K562 (cell line): ENCODE measurements around the gene GRIK1. TPM values are rescaled to one million over a fixed set of nuclear protein-coding genes. Genes with fewer than 3 reads are reported as not detected.

ENCODE experiments used
- ATAC-seq: fragments of 200-7000 bp; cut with Tn5 transposase; 3 replicates; pipeline ENCODE4 v1.9.1; 2020; ENCODE audit warnings: moderate library complexity
- BruUV-seq: library from RNA; stranded (reverse); fragments of 400-500 nt; replicated peaks from 2 replicates; lab custom pipeline; 2021; lab: Mats Ljungman, UMichigan
- CTCF ChIA-PET: fragments of 300-600 bp; formaldehyde crosslinking; extraction: SDS; loops from one replicate; lab custom pipeline; 2021; ENCODE audit warnings: low intra/inter-chr PET ratio; lab: Yijun Ruan, JAX
- POLR2A ChIA-PET: fragments of 300-600, 350-650 bp; sonication (Branson Sonifier 250); formaldehyde crosslinking; extraction: SDS; loops from one replicate; lab custom pipeline; 2021; ENCODE audit warnings: antibody characterized with exemption, inconsistent platforms; lab: Yijun Ruan, JAX
- DNase-seq, 4 experiments: peaks; one replicate each; pipeline versions ENCODE4 v3.0.0 to v3.0.0-alpha.2; 2011 to 2018; ENCODE audit warnings: low spot score in 3 of 4, mixed read lengths in 3 of 4; ENCODE audit errors: extremely low read depth in 1 of 4
- FAIRE-seq: peaks from 2 replicates; lab custom pipeline; 2011; peaks lifted over from hg19 to GRCh38; lab: Jason Lieb, UNC
- H2AFZ ChIP-seq: 2 replicates; pipeline ENCODE4 v1.6.0; 2011; ENCODE audit warnings: low read depth, low read length, control low read depth, inconsistent platforms
- H3K27ac ChIP-seq: fragments of 200-600 bp; 3 replicates; pipeline ENCODE4 v1.8.0; 2011; ENCODE audit warnings: low read depth, mild to moderate bottlenecking, control low read depth, inconsistent platforms, low read length, moderate library complexity, mixed read lengths; ENCODE audit errors: extremely low read depth
- H3K27me3 ChIP-seq, 2 experiments: fragments of 300-600 bp in 1 of 2; 2 replicates in 1 of 2; 3 replicates in 1 of 2; pipeline versions ENCODE4 v1.6.0 to v1.8.0; 2011; ENCODE audit warnings: inconsistent platforms in 2 of 2, low read length in 2 of 2, mild to moderate bottlenecking in 1 of 2, mixed read lengths in 1 of 2, moderate library complexity in 1 of 2; ENCODE audit not compliant: control insufficient read depth in 2 of 2, insufficient read depth in 2 of 2
- H3K36me3 ChIP-seq: fragments of 300-600 bp; 3 replicates; pipeline ENCODE4 v1.8.0; 2011; ENCODE audit warnings: mild to moderate bottlenecking, low read length, inconsistent platforms; ENCODE audit not compliant: control insufficient read depth, insufficient read depth
- H3K4me1 ChIP-seq, 2 experiments: fragments of 200-600 bp in 1 of 2; replicated peaks in 1 of 2; 2 replicates in 1 of 2; 3 replicates in 1 of 2; pipeline versions ENCODE4 v1.5.1 to v1.8.0; 2011; ENCODE audit warnings: inconsistent platforms in 2 of 2, low read length in 2 of 2, mild to moderate bottlenecking in 1 of 2, mixed read lengths in 1 of 2, moderate library complexity in 1 of 2; ENCODE audit not compliant: control insufficient read depth in 2 of 2, insufficient read depth in 2 of 2
- H3K4me2 ChIP-seq: 2 replicates; pipeline ENCODE4 v1.6.1; 2011; ENCODE audit warnings: low read length, control low read depth, inconsistent platforms, mixed read lengths; ENCODE audit not compliant: insufficient read depth
- H3K4me3 ChIP-seq: fragments of 200-600 bp; sonication (generic), shearing (Covaris generic); 2 replicates; pipeline ENCODE4 v1.5.1; 2016; ENCODE audit warnings: control low read depth, inconsistent platforms
- H3K79me2 ChIP-seq: fragments of 200-600 bp; 3 replicates; pipeline ENCODE4 v1.8.0; 2011; ENCODE audit warnings: low read length, inconsistent platforms; ENCODE audit not compliant: control insufficient read depth, insufficient read depth
- H3K9ac ChIP-seq, 2 experiments: 2 replicates each; pipeline versions ENCODE4 v1.6.0 to v1.6.1; 2011; ENCODE audit warnings: low read depth in 2 of 2, low read length in 2 of 2, control low read depth in 1 of 2, inconsistent platforms in 1 of 2, mild to moderate bottlenecking in 1 of 2, mixed read lengths in 1 of 2; ENCODE audit not compliant: insufficient read depth in 1 of 2
- H3K9me1 ChIP-seq: one replicate; pipeline ENCODE4 v1.6.0; 2011; ENCODE audit warnings: inconsistent platforms, mild to moderate bottlenecking, low read length, moderate library complexity; ENCODE audit not compliant: control insufficient read depth, insufficient read depth
- H3K9me3 ChIP-seq: replicated peaks from 2 replicates; pipeline ENCODE4 v1.5.1; 2011; ENCODE audit warnings: low read depth, low read length, inconsistent platforms; ENCODE audit not compliant: control insufficient read depth, insufficient read depth
- H4K20me1 ChIP-seq: replicated peaks from 2 replicates; pipeline ENCODE4 v1.6.1; 2011; ENCODE audit warnings: low read length, inconsistent platforms, mixed read lengths; ENCODE audit not compliant: control insufficient read depth, insufficient read depth
- C11orf30 ChIP-seq: fragments of 450-650 bp; IDR thresholded peaks from 2 replicates; pipeline ENCODE4 v1.6.1; 2016; ENCODE audit warnings: low read depth, mild to moderate bottlenecking
- EWSR1 ChIP-seq: fragments of 450-650 bp; IDR thresholded peaks from 2 replicates; pipeline ENCODE4 v1.6.1; 2018; ENCODE audit warnings: borderline replicate concordance, mild to moderate bottlenecking, low read depth, moderate library complexity; ENCODE audit not compliant: partially characterized antibody
- FOXJ3 ChIP-seq: sonication (generic); formaldehyde crosslinking; IDR thresholded peaks from 2 replicates; pipeline ENCODE4 v1.4.0; 2020; ENCODE audit warnings: mild to moderate bottlenecking, missing genetic modification reagents
- ILK ChIP-seq: fragments of 450-650 bp; IDR thresholded peaks from 2 replicates; pipeline ENCODE4 v1.6.1; 2016; ENCODE audit warnings: missing genetic modification characterization, low read depth, mild to moderate bottlenecking, missing compliant biosample characterization, moderate library complexity, borderline replicate concordance
- KLF1 ChIP-seq: fragments of 450-650 bp; IDR thresholded peaks from 2 replicates; pipeline ENCODE4 v1.6.1; 2016; ENCODE audit warnings: missing genetic modification characterization, missing compliant biosample characterization
- MTF1 ChIP-seq: fragments of 250-450 bp; sonication (Bioruptor Pico); IDR thresholded peaks from 2 replicates; pipeline ENCODE4 v1.9.0; 2021; ENCODE audit warnings: moderate library complexity, mild to moderate bottlenecking, inconsistent platforms, borderline replicate concordance
- NKRF ChIP-seq: fragments of 450-650 bp; IDR thresholded peaks from 2 replicates; pipeline ENCODE4 v1.6.1; 2016; ENCODE audit warnings: borderline replicate concordance
- POLR2AphosphoS2 ChIP-seq: IDR thresholded peaks from 2 replicates; pipeline ENCODE4 v1.6.1; 2012; ENCODE audit warnings: low read length, improper control_type of control experiment
- STAT5A ChIP-seq: IDR thresholded peaks from 2 replicates; pipeline ENCODE4 v1.6.1; 2012; ENCODE audit warnings: low read length, inconsistent platforms, borderline replicate concordance
- TOE1 ChIP-seq, 2 experiments: fragments of 450-650 bp in 1 of 2; sonication (generic) in 1 of 2; formaldehyde crosslinking in 1 of 2; IDR thresholded peaks; 2 replicates each; pipeline versions ENCODE4 v1.7.1 to v1.8.0; 2016 to 2022; ENCODE audit warnings: borderline replicate concordance in 2 of 2, mild to moderate bottlenecking in 2 of 2, antibody characterized with exemption in 1 of 2, inconsistent platforms in 1 of 2, low read depth in 1 of 2, missing genetic modification reagents in 1 of 2, moderate library complexity in 1 of 2
- ZNF274 ChIP-seq: IDR thresholded peaks from 2 replicates; pipeline ENCODE4 v1.6.1; 2011; ENCODE audit warnings: low read depth, mild to moderate bottlenecking, low read length, moderate library complexity, borderline replicate concordance
- ZNF277 ChIP-seq: fragments of 250-450 bp; sonication (Bioruptor Pico); IDR thresholded peaks from 2 replicates; pipeline ENCODE4 v1.8.0; 2022; ENCODE audit warnings: inconsistent platforms, mild to moderate bottlenecking, moderate library complexity, borderline replicate concordance
- ZNF436 ChIP-seq: fragments of 250-450, 450-650 bp; sonication (Bioruptor Pico); formaldehyde crosslinking; IDR thresholded peaks from 2 replicates; pipeline ENCODE4 v1.7.0; 2020; ENCODE audit warnings: mild to moderate bottlenecking
- ZNF445 ChIP-seq: fragments of 250-450 bp; sonication (Bioruptor Pico); IDR thresholded peaks from 2 replicates; pipeline ENCODE4 v1.4.0; 2020; ENCODE audit warnings: low read depth, mild to moderate bottlenecking, moderate library complexity
- WGBS: fragments of 100-300 bp; shearing (Covaris generic); methylation state at CpG from one replicate; pipeline ENCODE4 v1.1.6; 2016; ENCODE audit warnings: low coverage, mixed read lengths; ENCODE audit not compliant: insufficient coverage; ENCODE audit errors: missing lambda C conversion rate; 5-methylcytosine and 5-hydroxymethylcytosine counted together
- in situ Hi-C: fragments of 300-500 bp; cut with MboI; formaldehyde crosslinking; loops from 4 replicates; pipeline ENCODE4 v1.15.0; 2018; ENCODE audit warnings: inconsistent platforms, mixed read lengths
- intact Hi-C: fragments of 100-400 bp; cut with micrococcal nuclease; formaldehyde crosslinking; loops from 2 replicates; pipeline ENCODE4 v1.14.2; 2022
- polyA plus RNA-seq, 8 experiments: library from polyadenylated mRNA; depleted of rRNA in 4 of 8; stranded (reverse) in 5 of 8; unstranded in 3 of 8; fragments of >200 nt; fragmentation: Nextera tagmentation in 2 of 8; fragmentation: Illumina TruSeq in 1 of 8; extraction: Ambion mirVana in 2 of 8; extraction: Trizol in 1 of 8; gene quantifications; 2 replicates each; pipeline versions ENCODE4 v1.2.1 to v1.2.3, GENCODE V29; 2011 to 2014; ENCODE audit warnings: inconsistent platforms in 1 of 8, missing spikeins in 1 of 8
- total RNA-seq, 7 experiments: library from RNA; depleted of rRNA in 6 of 7; stranded (reverse); fragments of >200 nt in 6 of 7; fragmentation: Illumina TruSeq in 2 of 7; extraction: Trizol in 2 of 7; gene quantifications; 2 replicates each; pipeline versions ENCODE4 v1.2.1 to v1.2.3, GENCODE V29; 2011 to 2021; ENCODE audit warnings: low replicate concordance in 1 of 7

The GRIK1 gene
- total and polyA plus RNA-seq, 9 of the 15 experiments (the other 6 are each of a cell fraction or from before 2014, with no cell fraction given), result 0.17 to 2.8 (median 0.53) TPM

GRCh38 chr21:29821230-29821629 lies 118.6 kb downstream of the GRIK1 start:
- ATAC-seq (no peak), DNase-seq (no peak), FAIRE-seq (no peak)
- Histone ChIP-seq H3K36me3 (no peaks in the 10 kb centered on the region), H3K79me2 (no peaks in the 10 kb centered on the region), H3K9me3 (no peaks in the 10 kb centered on the region), H3K4me2 (no peak overlapping the region), H3K27ac (no peak overlapping the region), H3K4me3 (no peak overlapping the region), H3K9ac (no peak overlapping the region), H2AFZ (no peak overlapping the region), H4K20me1 (no peaks in the 10 kb centered on the region), H3K9me1 (no peaks in the 10 kb centered on the region), H3K27me3 (no peaks in the 10 kb centered on the region), H3K4me1 (no peaks in the 10 kb centered on the region)
- 70% methylated on average over 1 of the region's 1 CpG for whole genome bisulfite sequencing
- in situ Hi-C loops (no loop called here), intact Hi-C loops (no loop called here)
- TF ChIP-seq EWSR1, result no peak
- TF ChIP-seq MTF1 (CRISPR knock-in tag), result no peak
- no peak for TF ChIP-seq C11orf30
- no peak for TF ChIP-seq ZNF445 (CRISPR knock-in tag)
- TF ChIP-seq ZNF436 (CRISPR knock-in tag), result no peak
- TF ChIP-seq TOE1 (IDR thresholded peaks at IDR 0.05; ENCODE audit: borderline replicate concordance), result no peak
- TF ChIP-seq TOE1 (CRISPR knock-in tag; IDR thresholded peaks at IDR 0.05; ENCODE audit: borderline replicate concordance, low read depth), result no peak
- no peak for TF ChIP-seq POLR2AphosphoS2
- no peak for TF ChIP-seq FOXJ3 (CRISPR knock-in tag)
- no peak for TF ChIP-seq NKRF
- TF ChIP-seq KLF1 (tag), result no peak
- no peak for TF ChIP-seq ILK (tag)
- TF ChIP-seq STAT5A, result no peak
- no peak for TF ChIP-seq ZNF277 (CRISPR knock-in tag)
- no peak for TF ChIP-seq ZNF274
- BruUV-seq, result no TSS peak
- ChIA-PET POLR2A (no interaction called here), CTCF (no interaction called here)
